Measurements from ENCODE around the gene LGALS4. TPM values are rescaled to one million over a fixed set of nuclear protein-coding genes. Genes with fewer than 3 reads are reported as not detected.
"Not testable (repeated sequence)": the region's sequence is repeated elsewhere in the genome, so short reads cannot be mapped to it uniquely, and the experiment has no call there.

Gene LGALS4
- under 1 TPM; 0.81 to 0.93 TPM for total RNA-seq

- Mint-ChIP-seq H3K4me3 (no peak within 1 kb of the TSS), H3K36me3 (ENCODE audit: low read depth) (peaks cover 22% of the 10 kb centered on the region), H3K9me3 (no peaks in the 10 kb centered on the region), H3K27ac (no peak within 1 kb of the TSS), H3K27me3 (no peaks in the 10 kb centered on the region), H3K4me1 (no peaks in the 10 kb centered on the region)
- no peak for DNase-seq
- ChIA-PET CTCF (interaction anchor here (1.3 kb wide), 1 partner anchor 75 kb away, joined by 3 read pairs; no protein-coding TSS in a partner anchor), POLR2A (interaction anchor here (0.6 to 1.3 kb wide), 3 partner anchors 13 to 217 kb away, joined by 3 read pairs; no protein-coding TSS in a partner anchor)
Measured at GRCh38 chr19:38812841-38813320, at the start of gene LGALS4. TSS of gene LGALS4 (minus strand) at chr19:38812945. CDS start at chr19:38812886, 59 bp downstream.

- Mint-ChIP-seq H3K4me1 (peaks cover 56% of the 10 kb centered on the region), H3K9me3 (no peaks in the 10 kb centered on the region), H3K27me3 (no peaks in the 10 kb centered on the region), H3K36me3 (ENCODE audit: low read depth) (peaks cover 16% of the 10 kb centered on the region), H3K4me3 (no peak overlapping the region), H3K27ac (no peak overlapping the region)
- no peak for DNase-seq
- ChIA-PET POLR2A (interaction anchor here (0.9 to 9.0 kb wide), 2 partner anchors 10 to 29 kb away, joined by 3 to 146 read pairs; partner anchors contain the start of gene HNRNPL), CTCF (interaction anchor here (1.3 to 1.9 kb wide), 2 partner anchors 8 to 458 kb away, joined by 3 to 10 read pairs; partner anchors contain the start of gene FAM98C)
Measured at GRCh38 chr19:38861368-38861767, 48.6 kb upstream of the LGALS4 start.

GRCh38 chr19:38859631-38860204, 47.0 kb upstream of the LGALS4 start:
- DNase-seq; H3K27ac Mint-ChIP-seq; H3K27me3 Mint-ChIP-seq; H3K9me3 Mint-ChIP-seq; H3K36me3 Mint-ChIP-seq (ENCODE audit: low read depth); H3K4me3 Mint-ChIP-seq: not testable (repeated sequence)
- CTCF ChIA-PET = interaction anchor here (1.9 kb wide), 1 partner anchor 9 kb away, joined by 10 read pairs; no protein-coding TSS in a partner anchor
- POLR2A ChIA-PET = interaction anchor here (9.0 kb wide), 1 partner anchor 9 kb away, joined by 146 read pairs; the partner anchor contains the start of gene HNRNPL
- peaks cover 46% of the 10 kb centered on the region for H3K4me1 Mint-ChIP-seq

GRCh38 chr19:38856813-38857212, 44.1 kb upstream of the LGALS4 start:
- Mint-ChIP-seq H3K36me3 (ENCODE audit: low read depth) (no peaks in the 10 kb centered on the region), H3K27ac (peak overlapping the region; percentile 83), H3K9me3 (no peaks in the 10 kb centered on the region), H3K4me1 (peaks cover 42% of the 10 kb centered on the region), H3K27me3 (no peaks in the 10 kb centered on the region), H3K4me3 (no peak overlapping the region)
- ChIA-PET CTCF (interaction anchor here (1.0 to 2.7 kb wide), 4 partner anchors 8 to 31 kb away, joined by 5 to 9 read pairs (median 6); no protein-coding TSS in a partner anchor), POLR2A (interaction anchor here (1.3 to 2.3 kb wide), 4 partner anchors 8 to 21 kb away, joined by 5 to 12 read pairs (median 8); partner anchors contain the start of gene RINL)
- DNase-seq = no peak

- H3K27me3 Mint-ChIP-seq; H3K9me3 Mint-ChIP-seq; CTCF ChIA-PET; POLR2A ChIA-PET; H3K27ac Mint-ChIP-seq; DNase-seq; H3K36me3 Mint-ChIP-seq (ENCODE audit: low read depth); H3K4me3 Mint-ChIP-seq: not testable (repeated sequence)
- peaks cover 47% of the 10 kb centered on the region for H3K4me1 Mint-ChIP-seq
Measured at GRCh38 chr19:38855751-38856150, 43.0 kb upstream of the LGALS4 start.

GRCh38 chr19:38854961-38855360, 42.2 kb upstream of the LGALS4 start:
- H3K27ac Mint-ChIP-seq; H3K36me3 Mint-ChIP-seq (ENCODE audit: low read depth); CTCF ChIA-PET; H3K4me3 Mint-ChIP-seq; DNase-seq; H3K9me3 Mint-ChIP-seq; H3K27me3 Mint-ChIP-seq: not testable (repeated sequence)
- peaks cover 46% of the 10 kb centered on the region for H3K4me1 Mint-ChIP-seq
- POLR2A ChIA-PET = interaction anchor here (1.0 to 7.9 kb wide), 2 partner anchors 9 to 14 kb away, joined by 3 to 146 read pairs; no protein-coding TSS in a partner anchor

- Mint-ChIP-seq H3K4me1 (peaks cover 52% of the 10 kb centered on the region), H3K27me3 (no peaks in the 10 kb centered on the region), H3K36me3 (ENCODE audit: low read depth) (peaks cover 13% of the 10 kb centered on the region), H3K4me3 (peak overlapping the region; percentile 87), H3K27ac (peak overlapping the region; percentile 93), H3K9me3 (no peaks in the 10 kb centered on the region)
- POLR2A ChIA-PET = interaction anchor here (0.8 to 7.9 kb wide), 9 partner anchors 9 to 119 kb away, joined by 3 to 146 read pairs (median 6); partner anchors contain the start of genes ECH1 and RINL
- CTCF ChIA-PET = interaction anchor here (0.8 to 2.2 kb wide), 10 partner anchors 9 to 84 kb away, joined by 3 to 16 read pairs (median 4); partner anchors contain the start of genes MRPS12 and SARS2
- no peak for DNase-seq
Measured at GRCh38 chr19:38853214-38853613, 40.5 kb upstream of the LGALS4 start.

GRCh38 chr19:38852231-38853044, 39.7 kb upstream of the LGALS4 start:
- Mint-ChIP-seq H3K9me3 (no peaks in the 10 kb centered on the region), H3K36me3 (ENCODE audit: low read depth) (peaks cover 20% of the 10 kb centered on the region), H3K4me1 (peaks cover 52% of the 10 kb centered on the region), H3K4me3 (peak overlapping the region; percentile 87), H3K27ac (peak overlapping the region; percentile 93), H3K27me3 (no peaks in the 10 kb centered on the region)
- peak; percentile 74 for DNase-seq
- ChIA-PET CTCF (interaction anchor here (0.8 to 2.2 kb wide), 11 partner anchors 8 to 83 kb away, joined by 3 to 16 read pairs (median 5); partner anchors contain the start of genes MRPS12, RINL and SARS2), POLR2A (interaction anchor here (0.8 to 7.9 kb wide), 12 partner anchors 8 to 118 kb away, joined by 3 to 146 read pairs (median 6); partner anchors contain the start of genes ECH1 and RINL)

GRCh38 chr19:38851622-38852230, 39.0 kb upstream of the LGALS4 start:
- Mint-ChIP-seq H3K27me3 (no peaks in the 10 kb centered on the region), H3K9me3 (no peaks in the 10 kb centered on the region), H3K27ac (peak overlapping the region; percentile 99), H3K4me3 (peak overlapping the region; percentile 92), H3K36me3 (ENCODE audit: low read depth) (peaks cover 27% of the 10 kb centered on the region), H3K4me1 (peaks cover 52% of the 10 kb centered on the region)
- POLR2A ChIA-PET = interaction anchor here (0.7 to 7.9 kb wide), 12 partner anchors 10 to 158 kb away, joined by 3 to 146 read pairs (median 6); partner anchors contain the start of genes ECH1, MRPS12, RINL and SARS2
- CTCF ChIA-PET = interaction anchor here (0.6 to 2.2 kb wide), 7 partner anchors 9 to 82 kb away, joined by 3 to 12 read pairs (median 3); partner anchors contain the start of gene RINL
- DNase-seq = peak; percentile 93

- H3K4me3 Mint-ChIP-seq = peak overlapping the region; percentile 92
- H3K36me3 Mint-ChIP-seq (ENCODE audit: low read depth) = peaks cover 32% of the 10 kb centered on the region
- H3K27ac Mint-ChIP-seq = peak overlapping the region; percentile 99
- peaks cover 50% of the 10 kb centered on the region for H3K4me1 Mint-ChIP-seq
- peak; percentile 41 for DNase-seq
- POLR2A ChIA-PET = interaction anchor here (0.7 to 7.9 kb wide), 12 partner anchors 10 to 204 kb away, joined by 3 to 146 read pairs (median 6); partner anchors contain the start of genes ACTN4, MRPS12, RINL and SARS2
- H3K9me3 Mint-ChIP-seq = no peaks in the 10 kb centered on the region
- no peaks in the 10 kb centered on the region for H3K27me3 Mint-ChIP-seq
- CTCF ChIA-PET = interaction anchor here (0.6 to 2.2 kb wide), 7 partner anchors 9 to 82 kb away, joined by 3 to 12 read pairs (median 3); partner anchors contain the start of genes MRPS12, RINL and SARS2
Measured at GRCh38 chr19:38850976-38851621, 38.4 kb upstream of the LGALS4 start.

- DNase-seq = no peak
- Mint-ChIP-seq H3K27me3 (no peaks in the 10 kb centered on the region), H3K36me3 (ENCODE audit: low read depth) (peaks cover 38% of the 10 kb centered on the region), H3K4me3 (peak overlapping the region; percentile 92), H3K4me1 (peaks cover 56% of the 10 kb centered on the region), H3K9me3 (no peaks in the 10 kb centered on the region), H3K27ac (peak overlapping the region; percentile 99)
- CTCF ChIA-PET = interaction anchor here (0.8 to 1.1 kb wide), 2 partner anchors 13 to 80 kb away, joined by 3 read pairs; partner anchors contain the start of genes MRPS12 and SARS2
- POLR2A ChIA-PET = interaction anchor here (1.0 to 7.9 kb wide), 8 partner anchors 9 to 203 kb away, joined by 3 to 146 read pairs (median 22); partner anchors contain the start of genes ACTN4, MRPS12, RINL and SARS2
Measured at GRCh38 chr19:38850436-38850975, 37.8 kb upstream of the LGALS4 start.

All from activated CD4-positive, alpha-beta memory T cell treated with anti-CD3 and anti-CD28 coated beads, Interleukin-2, amount 10 ng/mL, durations not matched to agents 7 days and 5 days (primary cell).